ENCODE results near the gene RUBCNL.

RUBCNL gene

GRCh38 chr13:46337700-46338099 lies 49.4 kb downstream of the RUBCNL start:
- no peak overlapping the region for H3K4me3 ChIP-seq (ENCODE audit: low read length)
- no peaks in the 10 kb centered on the region for H3K9me3 ChIP-seq (replicated peaks; ENCODE audit: low read length)
- H3K9ac ChIP-seq (ENCODE audit: low read depth, low read length) = no peak overlapping the region
- peaks cover 35% of the 10 kb centered on the region for H3K4me1 ChIP-seq (ENCODE audit: control insufficient read depth, insufficient read depth, low read length)
- no peaks in the 10 kb centered on the region for H3K36me3 ChIP-seq (ENCODE audit: insufficient read depth, low read length)
- peaks cover 4% of the 10 kb centered on the region for H3K27me3 ChIP-seq (ENCODE audit: control insufficient read depth, insufficient read depth, low read length)
- H3K4me2 ChIP-seq (ENCODE audit: low read length) = no peak overlapping the region

GRCh38 chr13:46334035-46334822 lies 52.8 kb downstream of the RUBCNL start:
- Histone ChIP-seq H3K36me3 (ENCODE audit: insufficient read depth, low read length) (no peaks in the 10 kb centered on the region), H3K27me3 (ENCODE audit: control insufficient read depth, insufficient read depth, low read length) (peaks cover 15% of the 10 kb centered on the region), H3K4me2 (ENCODE audit: low read length) (no peak overlapping the region), H3K4me1 (ENCODE audit: control insufficient read depth, insufficient read depth, low read length) (peaks cover 10% of the 10 kb centered on the region), H3K9ac (ENCODE audit: low read depth, low read length) (no peak overlapping the region), H3K9me3 (replicated peaks; ENCODE audit: low read length) (no peaks in the 10 kb centered on the region), H3K4me3 (ENCODE audit: low read length) (no peak overlapping the region)

- H3K4me3 ChIP-seq (ENCODE audit: low read length) = no peak overlapping the region
- H3K4me1 ChIP-seq (ENCODE audit: control insufficient read depth, insufficient read depth, low read length) = no peaks in the 10 kb centered on the region
- no peak overlapping the region for H3K4me2 ChIP-seq (ENCODE audit: low read length)
- H3K9ac ChIP-seq (ENCODE audit: low read depth, low read length) = no peak overlapping the region
- H3K9me3 ChIP-seq (replicated peaks; ENCODE audit: low read length) = no peaks in the 10 kb centered on the region
- H3K36me3 ChIP-seq (ENCODE audit: insufficient read depth, low read length) = no peaks in the 10 kb centered on the region
- H3K27me3 ChIP-seq (ENCODE audit: control insufficient read depth, insufficient read depth, low read length) = peaks cover 15% of the 10 kb centered on the region
Measured at GRCh38 chr13:46332772-46333171, 54.3 kb downstream of the RUBCNL start.

DNA sequence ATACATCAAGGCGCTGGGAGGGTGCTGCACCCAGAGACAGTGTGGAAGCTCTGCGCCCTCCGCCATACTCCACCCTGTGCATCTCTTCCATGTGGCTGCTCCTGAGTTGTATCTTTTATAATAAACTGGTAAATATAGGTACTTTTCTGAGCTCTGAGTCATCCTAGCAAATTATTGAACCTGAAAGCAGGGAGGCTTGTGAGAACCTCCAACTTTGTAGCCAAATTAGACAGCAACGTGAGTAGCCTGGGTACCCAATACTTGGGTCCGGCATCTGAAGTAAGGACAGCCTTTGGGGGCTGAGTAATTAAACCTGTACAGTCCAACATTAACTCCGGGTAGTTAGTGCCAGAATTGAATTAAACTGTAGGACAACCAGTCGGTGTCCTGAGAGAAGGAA lies 57.4 kb downstream of the RUBCNL start:
- Histone ChIP-seq H3K27me3 (ENCODE audit: control insufficient read depth, insufficient read depth, low read length) (peaks cover 17% of the 10 kb centered on the region), H3K9me3 (replicated peaks; ENCODE audit: low read length) (no peaks in the 10 kb centered on the region), H3K4me3 (ENCODE audit: low read length) (no peak overlapping the region), H3K36me3 (ENCODE audit: insufficient read depth, low read length) (no peaks in the 10 kb centered on the region), H3K4me2 (ENCODE audit: low read length) (no peak overlapping the region), H3K4me1 (ENCODE audit: control insufficient read depth, insufficient read depth, low read length) (no peaks in the 10 kb centered on the region), H3K9ac (ENCODE audit: low read depth, low read length) (no peak overlapping the region)

GRCh38 chr13:46327246-46327645 lies 59.8 kb downstream of the RUBCNL start:
- Histone ChIP-seq H3K27me3 (ENCODE audit: control insufficient read depth, insufficient read depth, low read length) (peaks cover 17% of the 10 kb centered on the region), H3K4me1 (ENCODE audit: control insufficient read depth, insufficient read depth, low read length) (no peaks in the 10 kb centered on the region), H3K9me3 (replicated peaks; ENCODE audit: low read length) (no peaks in the 10 kb centered on the region)

DNA sequence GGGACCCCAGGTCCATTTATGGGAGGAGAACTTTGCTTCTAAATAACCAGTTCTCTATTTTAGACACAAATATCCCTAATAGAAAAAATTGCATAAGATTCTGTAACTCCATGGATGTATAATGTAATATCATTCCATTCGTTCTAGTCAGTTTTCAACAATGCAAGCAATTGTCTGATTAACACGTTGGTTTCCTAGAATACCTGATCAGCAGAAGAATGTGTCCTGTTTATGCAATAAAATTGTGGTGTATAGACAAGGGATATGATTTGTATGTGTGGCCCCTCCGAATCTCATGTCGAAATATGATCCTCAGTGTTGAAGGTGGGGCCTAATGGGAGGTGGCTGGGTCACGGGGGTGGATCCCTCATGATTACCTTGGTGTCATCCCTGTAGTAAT lies 62.1 kb downstream of the RUBCNL start:
- Histone ChIP-seq H3K27me3 (ENCODE audit: control insufficient read depth, insufficient read depth, low read length) (peaks cover 7% of the 10 kb centered on the region), H3K36me3 (ENCODE audit: insufficient read depth, low read length) (no peaks in the 10 kb centered on the region), H3K4me3 (ENCODE audit: low read length) (no peak overlapping the region), H3K4me1 (ENCODE audit: control insufficient read depth, insufficient read depth, low read length) (no peaks in the 10 kb centered on the region), H3K4me2 (ENCODE audit: low read length) (no peak overlapping the region), H3K9ac (ENCODE audit: low read depth, low read length) (no peak overlapping the region), H3K9me3 (replicated peaks; ENCODE audit: low read length) (no peaks in the 10 kb centered on the region)

More at GRCh38 chr13:46327246-46327645, 59.8 kb downstream of the RUBCNL start:
- Histone ChIP-seq H3K4me2 (ENCODE audit: low read length) (no peak overlapping the region), H3K4me3 (ENCODE audit: low read length) (no peak overlapping the region), H3K9ac (ENCODE audit: low read depth, low read length) (no peak overlapping the region), H3K36me3 (ENCODE audit: insufficient read depth, low read length) (no peaks in the 10 kb centered on the region)

DNA sequence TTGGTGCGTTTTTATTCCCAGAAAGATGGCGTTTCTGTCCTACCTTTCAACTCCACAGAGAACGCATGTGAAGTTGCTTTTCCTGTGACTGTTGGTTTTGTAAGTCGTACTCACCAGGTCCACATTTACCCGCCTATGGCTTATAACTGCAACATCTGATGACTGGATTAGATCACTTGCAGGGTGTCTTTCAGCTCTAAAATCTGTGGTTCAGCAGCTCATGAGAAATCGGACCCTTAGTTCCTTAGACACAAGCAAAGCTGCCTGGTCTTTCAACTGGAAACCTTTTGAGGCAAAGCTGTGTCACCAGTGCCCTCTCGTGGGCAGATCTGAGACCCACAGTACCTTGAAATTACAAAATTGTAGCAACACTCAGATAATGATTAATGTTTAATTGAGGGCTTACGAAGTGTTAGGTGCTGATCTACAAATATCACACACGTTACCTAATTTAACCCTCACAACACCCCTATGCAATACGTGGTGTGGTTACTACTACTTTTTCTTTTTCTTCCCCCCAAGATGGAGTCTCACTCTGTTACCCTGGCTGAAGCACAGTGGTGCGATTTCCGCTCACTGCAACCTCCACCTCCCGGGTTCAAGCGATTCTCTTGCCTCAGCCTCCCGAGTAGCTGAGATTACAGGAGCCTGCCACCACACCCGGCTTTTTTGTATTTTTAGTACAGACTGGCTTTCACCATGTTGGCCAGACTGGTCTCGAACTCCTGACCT lies 65.4 kb downstream of the RUBCNL start:
- Histone ChIP-seq H3K9me3 (replicated peaks; ENCODE audit: low read length) (no peaks in the 10 kb centered on the region), H3K27me3 (ENCODE audit: control insufficient read depth, insufficient read depth, low read length) (peaks cover 8% of the 10 kb centered on the region), H3K4me2 (ENCODE audit: low read length) (no peak overlapping the region), H3K9ac (ENCODE audit: low read depth, low read length) (no peak overlapping the region), H3K4me3 (ENCODE audit: low read length) (no peak overlapping the region), H3K36me3 (ENCODE audit: insufficient read depth, low read length) (no peaks in the 10 kb centered on the region), H3K4me1 (ENCODE audit: control insufficient read depth, insufficient read depth, low read length) (no peaks in the 10 kb centered on the region)

GRCh38 chr13:46320821-46321220 lies 66.2 kb downstream of the RUBCNL start:
- Histone ChIP-seq H3K9me3 (replicated peaks; ENCODE audit: low read length) (no peaks in the 10 kb centered on the region), H3K9ac (ENCODE audit: low read depth, low read length) (no peak overlapping the region), H3K4me2 (ENCODE audit: low read length) (no peak overlapping the region), H3K27me3 (ENCODE audit: control insufficient read depth, insufficient read depth, low read length) (peaks cover 7% of the 10 kb centered on the region), H3K4me1 (ENCODE audit: control insufficient read depth, insufficient read depth, low read length) (no peaks in the 10 kb centered on the region), H3K36me3 (ENCODE audit: insufficient read depth, low read length) (no peaks in the 10 kb centered on the region), H3K4me3 (ENCODE audit: low read length) (no peak overlapping the region)

DNA sequence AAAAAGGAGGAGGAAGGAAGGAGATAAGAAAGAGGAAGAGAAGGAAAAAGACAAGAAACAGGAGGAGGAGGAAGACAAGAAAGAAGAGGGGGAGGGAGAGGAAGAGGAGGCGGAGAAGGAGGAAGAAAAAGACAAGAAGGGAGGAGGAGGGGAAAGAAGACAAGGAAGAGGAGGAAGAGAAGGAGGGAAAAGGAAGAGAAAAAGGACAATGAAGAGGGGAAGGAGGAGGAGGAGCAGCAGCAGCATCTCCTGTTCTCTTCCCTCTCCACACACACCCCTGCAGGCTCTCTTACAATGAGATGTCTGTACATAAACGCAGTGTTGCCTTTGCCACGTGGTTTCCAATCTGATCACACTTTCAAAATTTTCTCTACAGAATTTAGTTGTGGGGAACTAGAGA lies 66.6 kb downstream of the RUBCNL start:
- Histone ChIP-seq H3K4me2 (ENCODE audit: low read length) (no peak overlapping the region), H3K9ac (ENCODE audit: low read depth, low read length) (no peak overlapping the region), H3K9me3 (replicated peaks; ENCODE audit: low read length) (no peaks in the 10 kb centered on the region), H3K36me3 (ENCODE audit: insufficient read depth, low read length) (no peaks in the 10 kb centered on the region), H3K4me3 (ENCODE audit: low read length) (no peak overlapping the region), H3K4me1 (ENCODE audit: control insufficient read depth, insufficient read depth, low read length) (no peaks in the 10 kb centered on the region), H3K27me3 (ENCODE audit: control insufficient read depth, insufficient read depth, low read length) (peaks cover 7% of the 10 kb centered on the region)

DNA sequence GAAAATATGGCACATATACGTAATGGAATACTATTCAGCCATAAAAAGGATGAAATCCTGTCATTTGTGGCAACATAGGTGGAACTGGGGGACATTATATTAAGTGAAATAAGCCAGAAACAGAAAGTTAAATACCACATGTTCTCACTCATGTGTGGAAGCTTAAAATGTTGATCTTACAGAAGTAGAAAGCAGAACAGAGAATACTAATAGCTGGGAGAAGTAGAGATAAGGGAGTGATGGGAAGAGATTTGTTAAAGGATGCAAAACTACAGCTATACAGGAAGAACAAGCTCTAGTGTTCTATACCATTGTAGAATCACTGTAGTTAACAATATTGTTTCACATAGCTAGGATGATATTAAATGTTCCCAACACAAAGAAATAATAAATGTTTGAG lies 68.1 kb downstream of the RUBCNL start:
- Histone ChIP-seq H3K4me3 (ENCODE audit: low read length) (no peak overlapping the region), H3K4me2 (ENCODE audit: low read length) (no peak overlapping the region), H3K9ac (ENCODE audit: low read depth, low read length) (no peak overlapping the region), H3K27me3 (ENCODE audit: control insufficient read depth, insufficient read depth, low read length) (peaks cover 7% of the 10 kb centered on the region), H3K4me1 (ENCODE audit: control insufficient read depth, insufficient read depth, low read length) (no peaks in the 10 kb centered on the region), H3K9me3 (replicated peaks; ENCODE audit: low read length) (no peaks in the 10 kb centered on the region), H3K36me3 (ENCODE audit: insufficient read depth, low read length) (no peaks in the 10 kb centered on the region)

GRCh38 chr13:46317120-46317519 lies 69.9 kb downstream of the RUBCNL start:
- H3K4me3 ChIP-seq (ENCODE audit: low read length) = no peak overlapping the region
- no peaks in the 10 kb centered on the region for H3K9me3 ChIP-seq (replicated peaks; ENCODE audit: low read length)
- no peaks in the 10 kb centered on the region for H3K36me3 ChIP-seq (ENCODE audit: insufficient read depth, low read length)
- H3K4me2 ChIP-seq (ENCODE audit: low read length) = no peak overlapping the region
- peaks cover 7% of the 10 kb centered on the region for H3K27me3 ChIP-seq (ENCODE audit: control insufficient read depth, insufficient read depth, low read length)
- no peak overlapping the region for H3K9ac ChIP-seq (ENCODE audit: low read depth, low read length)
- no peaks in the 10 kb centered on the region for H3K4me1 ChIP-seq (ENCODE audit: control insufficient read depth, insufficient read depth, low read length)

Data from skeletal muscle satellite cell (primary cell).